ENCODE measurements around the gene ZNF341. TPM values are rescaled to one million over a fixed set of nuclear protein-coding genes. Genes with fewer than 3 reads are reported as not detected.

ZNF341 gene
- total and polyA plus RNA-seq, 2 donors (not counting 1 experiment from before 2014, with no cell fraction given) = 9.1 to 10.9 TPM

DNA sequence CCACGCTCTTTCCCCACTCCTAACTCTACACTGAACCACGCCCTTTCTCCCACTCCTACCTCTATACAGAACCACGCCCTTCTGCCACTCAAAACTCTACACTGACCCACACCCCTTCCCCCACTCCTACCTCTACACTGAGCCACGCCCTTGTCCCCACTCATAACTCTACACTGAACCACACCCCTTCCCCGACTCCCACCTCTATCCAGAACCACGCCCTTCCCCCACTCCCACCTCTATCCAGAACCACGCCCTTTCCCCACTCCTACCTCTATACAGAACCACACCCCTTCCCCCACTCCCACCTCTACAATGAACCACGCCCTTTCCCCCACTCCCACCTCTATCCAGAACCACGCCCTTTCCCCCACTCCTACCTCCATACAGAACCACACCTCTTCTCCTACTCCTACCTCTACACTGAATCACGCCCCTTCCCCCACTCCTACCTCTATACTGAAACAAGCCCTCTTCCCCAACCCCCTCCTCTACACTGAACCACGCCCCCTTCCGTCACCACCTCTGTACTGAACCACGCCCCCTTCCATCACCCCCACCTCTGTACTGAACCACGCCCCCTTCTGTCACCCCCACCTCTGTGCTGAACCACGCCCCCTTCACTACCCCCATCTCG lies 21.8 kb upstream of the ZNF341 start:
- no peak overlapping the region for H3K4me2 ChIP-seq (replicated peaks; ENCODE audit: low read depth, low read length, poor library complexity, severe bottlenecking)
- DNase-seq (no peak), ATAC-seq (ENCODE audit: low read depth) (no peak)
- peaks cover 0 to 50% of the 10 kb centered on the region in 2 experiments for H3K36me3 ChIP-seq (replicated peaks in 1 of 2; ENCODE audit: control extremely low read depth in 1 of 2, control insufficient read depth in 1 of 2, extremely low read depth in 1 of 2, insufficient read depth in 2 of 2, low read length in 1 of 2)
- WGBS (ENCODE audit: insufficient coverage) = 94% methylated on average over 10 of the region's 16 CpGs
- no peak for TF ChIP-seq EZH2 (IDR thresholded peaks at IDR 0.05; ENCODE audit: borderline replicate concordance, insufficient read depth, low read depth, low read length, poor library complexity, severe bottlenecking)
- no peak for TF ChIP-seq CTCF (IDR thresholded peaks at IDR 0.05)
- intact Hi-C loops (cut with micrococcal nuclease) = no loop called here
- H2AFZ ChIP-seq (ENCODE audit: insufficient read depth, low read depth, low read length, poor library complexity, severe bottlenecking) = no peak overlapping the region
- H3K4me1 ChIP-seq (ENCODE audit: control insufficient read depth in 2 of 2, insufficient read depth in 2 of 2, low read length in 2 of 2) = peaks cover 0 to 4% of the 10 kb centered on the region in 2 donors
- H3K4me3 Mint-ChIP-seq = no peak overlapping the region
- H3K27ac ChIP-seq (ENCODE audit: low read length in 2 of 2) = no peak overlapping the region
- H3K27ac Mint-ChIP-seq = no peak overlapping the region
- no peak overlapping the region for H3K4me3 ChIP-seq (ENCODE audit: control extremely low read depth in 1 of 5, extremely low read depth in 1 of 5, insufficient read depth in 1 of 5, low read depth in 2 of 5, low read length in 4 of 5)
- H3K9ac ChIP-seq (ENCODE audit: low read length) = no peak overlapping the region
- no peaks in the 10 kb centered on the region for H3K9me3 ChIP-seq (ENCODE audit: control extremely low read depth in 1 of 3, control insufficient read depth in 2 of 3, insufficient read depth in 1 of 3, low read length in 2 of 3)
- H3K79me2 ChIP-seq (ENCODE audit: control insufficient read depth, insufficient read depth, low read length) = no peaks in the 10 kb centered on the region
- ChIA-PET POLR2A (no interaction called here), CTCF (no interaction called here)
- H3K4me1 Mint-ChIP-seq = peaks cover 2% of the 10 kb centered on the region
- no peaks in the 10 kb centered on the region for H3K27me3 Mint-ChIP-seq
- H3K9me3 Mint-ChIP-seq (ENCODE audit: insufficient read depth) = no peaks in the 10 kb centered on the region
- H4K20me1 ChIP-seq (ENCODE audit: control insufficient read depth, insufficient read depth, low read length, poor library complexity, severe bottlenecking) = no peaks in the 10 kb centered on the region
- no peaks in the 10 kb centered on the region for H3K27me3 ChIP-seq (replicated peaks in 1 of 4; ENCODE audit: control extremely low read depth in 1 of 4, control insufficient read depth in 3 of 4, insufficient read depth in 4 of 4, low read length in 3 of 4)

GRCh38 chr20:33710681-33711445 lies 20.9 kb upstream of the ZNF341 start:
- Mint-ChIP-seq H3K4me3 (no peak overlapping the region), H3K4me1 (peaks cover 2% of the 10 kb centered on the region), H3K27me3 (no peaks in the 10 kb centered on the region), H3K27ac (no peak overlapping the region), H3K9me3 (ENCODE audit: insufficient read depth) (no peaks in the 10 kb centered on the region)
- H4K20me1 ChIP-seq (ENCODE audit: control insufficient read depth, insufficient read depth, low read length, poor library complexity, severe bottlenecking) = no peaks in the 10 kb centered on the region
- no peak overlapping the region for H3K4me2 ChIP-seq (replicated peaks; ENCODE audit: low read depth, low read length, poor library complexity, severe bottlenecking)
- H3K4me3 ChIP-seq (ENCODE audit: control extremely low read depth in 1 of 5, extremely low read depth in 1 of 5, insufficient read depth in 1 of 5, low read depth in 2 of 5, low read length in 4 of 5) = no peak overlapping the region
- intact Hi-C loops (cut with micrococcal nuclease) = no loop called here
- H3K79me2 ChIP-seq (ENCODE audit: control insufficient read depth, insufficient read depth, low read length) = no peaks in the 10 kb centered on the region
- 97% methylated on average over 11 of the region's 14 CpGs for WGBS (ENCODE audit: insufficient coverage)
- H3K9me3 ChIP-seq (ENCODE audit: control extremely low read depth in 1 of 3, control insufficient read depth in 2 of 3, insufficient read depth in 1 of 3, low read length in 2 of 3) = no peaks in the 10 kb centered on the region
- no peaks in the 10 kb centered on the region for H3K27me3 ChIP-seq (replicated peaks in 1 of 4; ENCODE audit: control extremely low read depth in 1 of 4, control insufficient read depth in 3 of 4, insufficient read depth in 4 of 4, low read length in 3 of 4)
- POLR2A ChIA-PET = no interaction called here
- TF ChIP-seq CTCF (IDR thresholded peaks at IDR 0.05) = no peak
- TF ChIP-seq EZH2 (IDR thresholded peaks at IDR 0.05; ENCODE audit: borderline replicate concordance, insufficient read depth, low read depth, low read length, poor library complexity, severe bottlenecking) = no peak
- ATAC-seq (ENCODE audit: low read depth) = no peak
- H3K27ac ChIP-seq (ENCODE audit: low read length in 2 of 2) = no peak overlapping the region
- no peak for DNase-seq
- H3K36me3 ChIP-seq (replicated peaks in 1 of 2; ENCODE audit: control extremely low read depth in 1 of 2, control insufficient read depth in 1 of 2, extremely low read depth in 1 of 2, insufficient read depth in 2 of 2, low read length in 1 of 2) = peaks cover 0 to 50% of the 10 kb centered on the region in 2 experiments
- peaks cover 0 to 4% of the 10 kb centered on the region in 2 donors for H3K4me1 ChIP-seq (ENCODE audit: control insufficient read depth in 2 of 2, insufficient read depth in 2 of 2, low read length in 2 of 2)
- CTCF ChIA-PET = no interaction called here
- H3K9ac ChIP-seq (ENCODE audit: low read length) = no peak overlapping the region
- no peak overlapping the region for H2AFZ ChIP-seq (ENCODE audit: insufficient read depth, low read depth, low read length, poor library complexity, severe bottlenecking)
